Measurements from ENCODE around the gene ODF2. TPM values are rescaled to one million over a fixed set of nuclear protein-coding genes. Genes with fewer than 3 reads are reported as not detected.

The ODF2 gene
- total RNA-seq, 1 experiment from 2014 or later: 36.8 TPM

GRCh38 chr9:128532581-128532980 lies 76.8 kb downstream of the ODF2 start:
- ATAC-seq (no peak), DNase-seq (ENCODE audit: low read depth, low spot score) (no peak)
- Histone ChIP-seq H3K27me3 (ENCODE audit: control insufficient read depth, insufficient read depth, low read length) (no peaks in the 10 kb centered on the region), H3K27ac (ENCODE audit: low read length) (no peak overlapping the region), H3K4me1 (ENCODE audit: control insufficient read depth, insufficient read depth, low read length) (no peaks in the 10 kb centered on the region), H3K36me3 (ENCODE audit: control insufficient read depth, insufficient read depth, low read length) (peaks cover 3% of the 10 kb centered on the region; the same call in 1 of the 2 replicates), H3K4me3 (ENCODE audit: low read depth in 2 of 2, low read length in 2 of 2) (no peak overlapping the region), H3K9me3 (ENCODE audit: control insufficient read depth, insufficient read depth, low read depth, low read length) (no peaks in the 10 kb centered on the region)
- ChIA-PET CTCF (no interaction called here), POLR2A (no interaction called here)
- TF ChIP-seq CTCF (IDR thresholded peaks at IDR 0.05) (no peak), POLR2AphosphoS5 (IDR thresholded peaks at IDR 0.05; ENCODE audit: low read depth, low read length) (no peak), REST (IDR thresholded peaks at IDR 0.05; ENCODE audit: insufficient read depth in 1 of 2, low read depth in 2 of 2, low read length in 1 of 2) (no peak), SIN3A (IDR thresholded peaks at IDR 0.05; ENCODE audit: borderline replicate concordance, insufficient read depth, low read depth, low read length) (no peak), TCF7L2 (IDR thresholded peaks at IDR 0.05; ENCODE audit: low read depth, low read length) (no peak)
- BruUV-seq (replicated peaks): no TSS peak
- in situ Hi-C loops (cut with HindIII; ENCODE audit: low pct_unique_long_range_greater_than_20kb, low sequenced_read_pairs) (no loop called here), intact Hi-C loops (cut with micrococcal nuclease; ENCODE audit: unreplicated experiment) (no loop called here)

GRCh38 chr9:128540634-128541360 lies 85.0 kb downstream of the ODF2 start:
- in situ Hi-C loops (cut with HindIII; ENCODE audit: low pct_unique_long_range_greater_than_20kb, low sequenced_read_pairs): no loop called here
- ATAC-seq: no peak
- H3K36me3 ChIP-seq (ENCODE audit: control insufficient read depth, insufficient read depth, low read length): peaks cover 7% of the 10 kb centered on the region; the same call in 1 of the 2 replicates

More at GRCh38 chr9:128540634-128541360, 85.0 kb downstream of the ODF2 start:
- BruUV-seq (replicated peaks): no TSS peak
- ChIA-PET CTCF (no interaction called here), POLR2A (interaction anchor here (1.1 kb wide), 1 partner anchor 11 kb away, joined by 4 read pairs; no protein-coding TSS in a partner anchor)
- Histone ChIP-seq H3K4me3 (ENCODE audit: low read depth in 2 of 2, low read length in 2 of 2) (no peak overlapping the region), H3K27me3 (ENCODE audit: control insufficient read depth, insufficient read depth, low read length) (no peaks in the 10 kb centered on the region), H3K4me1 (ENCODE audit: control insufficient read depth, insufficient read depth, low read length) (no peaks in the 10 kb centered on the region), H3K9me3 (ENCODE audit: control insufficient read depth, insufficient read depth, low read depth, low read length) (no peaks in the 10 kb centered on the region), H3K27ac (ENCODE audit: low read length) (no peak overlapping the region)
- intact Hi-C loops (cut with micrococcal nuclease; ENCODE audit: unreplicated experiment): no loop called here
- TF ChIP-seq SIN3A (IDR thresholded peaks at IDR 0.05; ENCODE audit: borderline replicate concordance, insufficient read depth, low read depth, low read length) (no peak), POLR2AphosphoS5 (IDR thresholded peaks at IDR 0.05; ENCODE audit: low read depth, low read length) (no peak), CTCF (IDR thresholded peaks at IDR 0.05) (no peak), TCF7L2 (IDR thresholded peaks at IDR 0.05; ENCODE audit: low read depth, low read length) (no peak), REST (IDR thresholded peaks at IDR 0.05; ENCODE audit: insufficient read depth in 1 of 2, low read depth in 2 of 2, low read length in 1 of 2) (no peak)
- no peak for DNase-seq (ENCODE audit: low read depth, low spot score)

Measured in Panc1 (cell line).